GM23338 (cell line): ENCODE results near the gene ZBTB18. TPM values are rescaled to one million over a fixed set of nuclear protein-coding genes. Genes with fewer than 3 reads are reported as not detected.

Source experiments
- ATAC-seq: fragments of 200-7000 bp; cut with Tn5 transposase; 3 replicates; pipeline ENCODE4 v1.9.1; 2020
- DNase-seq: peaks from one replicate; pipeline ENCODE4 v3.0.0-alpha.2; 2015; ENCODE audit warnings: low spot score
- H2AFZ ChIP-seq: fragments of 200-600 bp; sonication (generic); 2 replicates; pipeline ENCODE4 v1.8.0; 2016; ENCODE audit warnings: antibody characterized with exemption, mild to moderate bottlenecking, moderate library complexity
- H3F3A ChIP-seq: fragments of 200-600 bp; sonication (generic); replicated peaks from 2 replicates; pipeline ENCODE4 v1.8.0; 2017; ENCODE audit warnings: antibody characterized with exemption, mixed run types, low read depth
- H3K27ac ChIP-seq: fragments of 200-600 bp; sonication (generic); 2 replicates; pipeline ENCODE4 v1.6.1; 2016; ENCODE audit warnings: low read depth
- H3K27me3 ChIP-seq: fragments of 200-600 bp; sonication (generic); 2 replicates; pipeline ENCODE4 v1.8.0; 2016; ENCODE audit warnings: mild to moderate bottlenecking, mixed run types, moderate library complexity; ENCODE audit not compliant: insufficient read depth
- H3K36me3 ChIP-seq: fragments of 200-600 bp; sonication (generic); 2 replicates; pipeline ENCODE4 v1.8.0; 2016; ENCODE audit warnings: mild to moderate bottlenecking; ENCODE audit not compliant: insufficient read depth
- H3K4me1 ChIP-seq: fragments of 200-600 bp; sonication (generic); 2 replicates; pipeline ENCODE4 v1.8.0; 2016; ENCODE audit warnings: mild to moderate bottlenecking, moderate library complexity; ENCODE audit not compliant: insufficient read depth
- H3K4me2 ChIP-seq: fragments of 200-600 bp; sonication (generic); 2 replicates; pipeline ENCODE4 v1.7.1; 2017; ENCODE audit warnings: mixed run types
- H3K4me3 ChIP-seq: fragments of 200-600 bp; sonication (generic); 2 replicates; pipeline ENCODE4 v1.6.1; 2016; ENCODE audit warnings: mixed run types
- H3K79me2 ChIP-seq: fragments of 200-600 bp; sonication (generic); replicated peaks from 2 replicates; pipeline ENCODE4 v1.8.0; 2017; ENCODE audit warnings: mild to moderate bottlenecking; ENCODE audit not compliant: insufficient read depth
- H3K9me2 ChIP-seq: fragments of 200-600 bp; sonication (generic); 2 replicates; pipeline ENCODE4 v1.8.0; 2017; ENCODE audit not compliant: insufficient read depth
- H4K20me1 ChIP-seq: fragments of 200-600 bp; sonication (generic); replicated peaks from 2 replicates; pipeline ENCODE4 v1.8.0; 2017; ENCODE audit warnings: mild to moderate bottlenecking; ENCODE audit not compliant: insufficient read depth
- H3K27ac Mint-ChIP-seq: 2 replicates; pipeline ENCODE4 v1.8.0; 2020; ENCODE audit warnings: inconsistent platforms, mild to moderate bottlenecking, moderate library complexity, mixed read lengths
- H3K27me3 Mint-ChIP-seq: 3 replicates; pipeline ENCODE4 v1.8.0; 2022; ENCODE audit warnings: low read depth, mild to moderate bottlenecking, moderate library complexity, mixed read lengths, inconsistent platforms; ENCODE audit not compliant: insufficient read depth, poor library complexity
- H3K36me3 Mint-ChIP-seq: 3 replicates; pipeline ENCODE4 v1.8.0; 2021; ENCODE audit warnings: low read depth, mild to moderate bottlenecking, inconsistent platforms, moderate library complexity, mixed read lengths
- H3K4me1 Mint-ChIP-seq: 3 replicates; pipeline ENCODE4 v1.8.0; 2020; ENCODE audit warnings: mild to moderate bottlenecking, inconsistent platforms, mixed read lengths
- H3K4me3 Mint-ChIP-seq: 3 replicates; pipeline ENCODE4 v1.8.0; 2021; ENCODE audit warnings: moderate library complexity, mild to moderate bottlenecking, inconsistent platforms, mixed read lengths
- H3K9me3 Mint-ChIP-seq: 3 replicates; pipeline ENCODE4 v1.8.0; 2020; ENCODE audit warnings: moderate library complexity, mild to moderate bottlenecking, inconsistent platforms, mixed read lengths
- CREB1 ChIP-seq: fragments of 250-450 bp; sonication (Bioruptor Pico); IDR thresholded peaks from 2 replicates; pipeline ENCODE4 v1.5.0; 2020; ENCODE audit warnings: low read depth, mild to moderate bottlenecking, moderate library complexity
- EZH2 ChIP-seq: fragments of 200-600 bp; sonication (generic); IDR thresholded peaks from one replicate; pipeline ENCODE4 v1.8.0; 2017; ENCODE audit warnings: antibody characterized with exemption, mild to moderate bottlenecking, low read depth; ENCODE audit not compliant: unreplicated experiment
- EZH2phosphoT487 ChIP-seq: fragments of 200-600 bp; sonication (generic); IDR thresholded peaks from one replicate; pipeline ENCODE4 v1.8.1; 2018; ENCODE audit warnings: antibody characterized with exemption; ENCODE audit not compliant: unreplicated experiment
- JUNB ChIP-seq: IDR thresholded peaks from one replicate; pipeline ENCODE4 v1.6.1; 2016; ENCODE audit warnings: antibody characterized with exemption; ENCODE audit not compliant: unreplicated experiment
- NANOG ChIP-seq: IDR thresholded peaks from 2 replicates; pipeline ENCODE4 v1.6.1; 2016; ENCODE audit warnings: antibody characterized with exemption, borderline replicate concordance
- POLR2AphosphoS5 ChIP-seq: IDR thresholded peaks from 2 replicates; pipeline ENCODE4 v1.6.1; 2016; ENCODE audit warnings: antibody characterized with exemption, low read depth
- STAT1 ChIP-seq: IDR thresholded peaks from one replicate; pipeline ENCODE4 v1.6.1; 2016; ENCODE audit warnings: antibody characterized with exemption; ENCODE audit not compliant: unreplicated experiment
- ZNF114 ChIP-seq: fragments of 250-450 bp; sonication (Bioruptor Pico); IDR thresholded peaks from 2 replicates; pipeline ENCODE4 v1.5.0; 2020; ENCODE audit warnings: mild to moderate bottlenecking, moderate library complexity
- ZNF331 ChIP-seq: fragments of 250-450 bp; sonication (Bioruptor Pico); IDR thresholded peaks from 2 replicates; pipeline ENCODE4 v1.5.0; 2020; ENCODE audit warnings: low read depth, mild to moderate bottlenecking, moderate library complexity
- polyA plus RNA-seq: library from polyadenylated mRNA; unstranded; fragments of >200 nt; fragmentation: Nextera tagmentation; extraction: Ambion mirVana; gene quantifications from 2 replicates; pipeline ENCODE4 v1.2.1, GENCODE V29; 2016
- total RNA-seq: library from RNA; depleted of rRNA; stranded (reverse); fragments of >200 nt; shearing (Covaris generic); gene quantifications from 2 replicates; pipeline ENCODE4 v1.2.3, GENCODE V29; 2014
- TF ChIP-seq, protein P1 (sequence below): IDR thresholded peaks from one replicate; pipeline ENCODE4 v1.6.1; 2018; ENCODE audit warnings: antibody characterized with exemption; ENCODE audit not compliant: unreplicated experiment
- TF ChIP-seq, protein P2 (sequence below), 2 experiments: fragments of 200-600 bp in 1 of 2; sonication (generic) in 1 of 2; conservative IDR thresholded peaks; 2 replicates each; pipeline versions ENCODE4 v1.5.1 to v1.6.1; 2016 to 2017; ENCODE audit warnings: antibody characterized with exemption in 2 of 2, low read depth in 2 of 2, mild to moderate bottlenecking in 2 of 2, moderate library complexity in 1 of 2
- TF ChIP-seq, protein P3 (sequence below): IDR thresholded peaks from 2 replicates; pipeline ENCODE4 v1.6.1; 2016; ENCODE audit warnings: antibody characterized with exemption
- TF ChIP-seq, protein P4 (sequence below): fragments of 250-450 bp; sonication (Bioruptor Pico); IDR thresholded peaks from 2 replicates; pipeline ENCODE4 v1.5.0; 2020; ENCODE audit warnings: mild to moderate bottlenecking, moderate library complexity

The ZBTB18 gene
- total and polyA plus RNA-seq, 2 experiments from 2014 or later: 5.5 to 12.2 TPM

DNA sequence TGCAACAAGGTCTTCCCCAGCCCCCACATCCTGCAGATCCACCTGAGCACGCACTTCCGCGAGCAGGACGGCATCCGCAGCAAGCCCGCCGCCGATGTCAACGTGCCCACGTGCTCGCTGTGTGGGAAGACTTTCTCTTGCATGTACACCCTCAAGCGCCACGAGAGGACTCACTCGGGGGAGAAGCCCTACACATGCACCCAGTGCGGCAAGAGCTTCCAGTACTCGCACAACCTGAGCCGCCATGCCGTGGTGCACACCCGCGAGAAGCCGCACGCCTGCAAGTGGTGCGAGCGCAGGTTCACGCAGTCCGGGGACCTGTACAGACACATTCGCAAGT lies 3.8 kb downstream of the ZBTB18 start:
- TF ChIP-seq, protein P1, sequence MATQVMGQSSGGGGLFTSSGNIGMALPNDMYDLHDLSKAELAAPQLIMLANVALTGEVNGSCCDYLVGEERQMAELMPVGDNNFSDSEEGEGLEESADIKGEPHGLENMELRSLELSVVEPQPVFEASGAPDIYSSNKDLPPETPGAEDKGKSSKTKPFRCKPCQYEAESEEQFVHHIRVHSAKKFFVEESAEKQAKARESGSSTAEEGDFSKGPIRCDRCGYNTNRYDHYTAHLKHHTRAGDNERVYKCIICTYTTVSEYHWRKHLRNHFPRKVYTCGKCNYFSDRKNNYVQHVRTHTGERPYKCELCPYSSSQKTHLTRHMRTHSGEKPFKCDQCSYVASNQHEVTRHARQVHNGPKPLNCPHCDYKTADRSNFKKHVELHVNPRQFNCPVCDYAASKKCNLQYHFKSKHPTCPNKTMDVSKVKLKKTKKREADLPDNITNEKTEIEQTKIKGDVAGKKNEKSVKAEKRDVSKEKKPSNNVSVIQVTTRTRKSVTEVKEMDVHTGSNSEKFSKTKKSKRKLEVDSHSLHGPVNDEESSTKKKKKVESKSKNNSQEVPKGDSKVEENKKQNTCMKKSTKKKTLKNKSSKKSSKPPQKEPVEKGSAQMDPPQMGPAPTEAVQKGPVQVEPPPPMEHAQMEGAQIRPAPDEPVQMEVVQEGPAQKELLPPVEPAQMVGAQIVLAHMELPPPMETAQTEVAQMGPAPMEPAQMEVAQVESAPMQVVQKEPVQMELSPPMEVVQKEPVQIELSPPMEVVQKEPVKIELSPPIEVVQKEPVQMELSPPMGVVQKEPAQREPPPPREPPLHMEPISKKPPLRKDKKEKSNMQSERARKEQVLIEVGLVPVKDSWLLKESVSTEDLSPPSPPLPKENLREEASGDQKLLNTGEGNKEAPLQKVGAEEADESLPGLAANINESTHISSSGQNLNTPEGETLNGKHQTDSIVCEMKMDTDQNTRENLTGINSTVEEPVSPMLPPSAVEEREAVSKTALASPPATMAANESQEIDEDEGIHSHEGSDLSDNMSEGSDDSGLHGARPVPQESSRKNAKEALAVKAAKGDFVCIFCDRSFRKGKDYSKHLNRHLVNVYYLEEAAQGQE: no peak
- TF ChIP-seq JUNB: no peak
- no peak for TF ChIP-seq EZH2phosphoT487
- TF ChIP-seq CREB1: no peak
- no peak for TF ChIP-seq EZH2
- no peak for TF ChIP-seq NANOG
- TF ChIP-seq, protein P2, sequence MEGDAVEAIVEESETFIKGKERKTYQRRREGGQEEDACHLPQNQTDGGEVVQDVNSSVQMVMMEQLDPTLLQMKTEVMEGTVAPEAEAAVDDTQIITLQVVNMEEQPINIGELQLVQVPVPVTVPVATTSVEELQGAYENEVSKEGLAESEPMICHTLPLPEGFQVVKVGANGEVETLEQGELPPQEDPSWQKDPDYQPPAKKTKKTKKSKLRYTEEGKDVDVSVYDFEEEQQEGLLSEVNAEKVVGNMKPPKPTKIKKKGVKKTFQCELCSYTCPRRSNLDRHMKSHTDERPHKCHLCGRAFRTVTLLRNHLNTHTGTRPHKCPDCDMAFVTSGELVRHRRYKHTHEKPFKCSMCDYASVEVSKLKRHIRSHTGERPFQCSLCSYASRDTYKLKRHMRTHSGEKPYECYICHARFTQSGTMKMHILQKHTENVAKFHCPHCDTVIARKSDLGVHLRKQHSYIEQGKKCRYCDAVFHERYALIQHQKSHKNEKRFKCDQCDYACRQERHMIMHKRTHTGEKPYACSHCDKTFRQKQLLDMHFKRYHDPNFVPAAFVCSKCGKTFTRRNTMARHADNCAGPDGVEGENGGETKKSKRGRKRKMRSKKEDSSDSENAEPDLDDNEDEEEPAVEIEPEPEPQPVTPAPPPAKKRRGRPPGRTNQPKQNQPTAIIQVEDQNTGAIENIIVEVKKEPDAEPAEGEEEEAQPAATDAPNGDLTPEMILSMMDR (conservative IDR thresholded peaks at IDR 0.05; ENCODE audit: low read depth in 2 of 2): no peak
- no peak for TF ChIP-seq STAT1
- TF ChIP-seq ZNF114 (CRISPR knock-in tag): no peak
- TF ChIP-seq, protein P3, sequence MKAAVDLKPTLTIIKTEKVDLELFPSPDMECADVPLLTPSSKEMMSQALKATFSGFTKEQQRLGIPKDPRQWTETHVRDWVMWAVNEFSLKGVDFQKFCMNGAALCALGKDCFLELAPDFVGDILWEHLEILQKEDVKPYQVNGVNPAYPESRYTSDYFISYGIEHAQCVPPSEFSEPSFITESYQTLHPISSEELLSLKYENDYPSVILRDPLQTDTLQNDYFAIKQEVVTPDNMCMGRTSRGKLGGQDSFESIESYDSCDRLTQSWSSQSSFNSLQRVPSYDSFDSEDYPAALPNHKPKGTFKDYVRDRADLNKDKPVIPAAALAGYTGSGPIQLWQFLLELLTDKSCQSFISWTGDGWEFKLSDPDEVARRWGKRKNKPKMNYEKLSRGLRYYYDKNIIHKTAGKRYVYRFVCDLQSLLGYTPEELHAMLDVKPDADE: no peak
- TF ChIP-seq ZNF331: no peak
- TF ChIP-seq POLR2AphosphoS5: no peak
- TF ChIP-seq, protein P4, sequence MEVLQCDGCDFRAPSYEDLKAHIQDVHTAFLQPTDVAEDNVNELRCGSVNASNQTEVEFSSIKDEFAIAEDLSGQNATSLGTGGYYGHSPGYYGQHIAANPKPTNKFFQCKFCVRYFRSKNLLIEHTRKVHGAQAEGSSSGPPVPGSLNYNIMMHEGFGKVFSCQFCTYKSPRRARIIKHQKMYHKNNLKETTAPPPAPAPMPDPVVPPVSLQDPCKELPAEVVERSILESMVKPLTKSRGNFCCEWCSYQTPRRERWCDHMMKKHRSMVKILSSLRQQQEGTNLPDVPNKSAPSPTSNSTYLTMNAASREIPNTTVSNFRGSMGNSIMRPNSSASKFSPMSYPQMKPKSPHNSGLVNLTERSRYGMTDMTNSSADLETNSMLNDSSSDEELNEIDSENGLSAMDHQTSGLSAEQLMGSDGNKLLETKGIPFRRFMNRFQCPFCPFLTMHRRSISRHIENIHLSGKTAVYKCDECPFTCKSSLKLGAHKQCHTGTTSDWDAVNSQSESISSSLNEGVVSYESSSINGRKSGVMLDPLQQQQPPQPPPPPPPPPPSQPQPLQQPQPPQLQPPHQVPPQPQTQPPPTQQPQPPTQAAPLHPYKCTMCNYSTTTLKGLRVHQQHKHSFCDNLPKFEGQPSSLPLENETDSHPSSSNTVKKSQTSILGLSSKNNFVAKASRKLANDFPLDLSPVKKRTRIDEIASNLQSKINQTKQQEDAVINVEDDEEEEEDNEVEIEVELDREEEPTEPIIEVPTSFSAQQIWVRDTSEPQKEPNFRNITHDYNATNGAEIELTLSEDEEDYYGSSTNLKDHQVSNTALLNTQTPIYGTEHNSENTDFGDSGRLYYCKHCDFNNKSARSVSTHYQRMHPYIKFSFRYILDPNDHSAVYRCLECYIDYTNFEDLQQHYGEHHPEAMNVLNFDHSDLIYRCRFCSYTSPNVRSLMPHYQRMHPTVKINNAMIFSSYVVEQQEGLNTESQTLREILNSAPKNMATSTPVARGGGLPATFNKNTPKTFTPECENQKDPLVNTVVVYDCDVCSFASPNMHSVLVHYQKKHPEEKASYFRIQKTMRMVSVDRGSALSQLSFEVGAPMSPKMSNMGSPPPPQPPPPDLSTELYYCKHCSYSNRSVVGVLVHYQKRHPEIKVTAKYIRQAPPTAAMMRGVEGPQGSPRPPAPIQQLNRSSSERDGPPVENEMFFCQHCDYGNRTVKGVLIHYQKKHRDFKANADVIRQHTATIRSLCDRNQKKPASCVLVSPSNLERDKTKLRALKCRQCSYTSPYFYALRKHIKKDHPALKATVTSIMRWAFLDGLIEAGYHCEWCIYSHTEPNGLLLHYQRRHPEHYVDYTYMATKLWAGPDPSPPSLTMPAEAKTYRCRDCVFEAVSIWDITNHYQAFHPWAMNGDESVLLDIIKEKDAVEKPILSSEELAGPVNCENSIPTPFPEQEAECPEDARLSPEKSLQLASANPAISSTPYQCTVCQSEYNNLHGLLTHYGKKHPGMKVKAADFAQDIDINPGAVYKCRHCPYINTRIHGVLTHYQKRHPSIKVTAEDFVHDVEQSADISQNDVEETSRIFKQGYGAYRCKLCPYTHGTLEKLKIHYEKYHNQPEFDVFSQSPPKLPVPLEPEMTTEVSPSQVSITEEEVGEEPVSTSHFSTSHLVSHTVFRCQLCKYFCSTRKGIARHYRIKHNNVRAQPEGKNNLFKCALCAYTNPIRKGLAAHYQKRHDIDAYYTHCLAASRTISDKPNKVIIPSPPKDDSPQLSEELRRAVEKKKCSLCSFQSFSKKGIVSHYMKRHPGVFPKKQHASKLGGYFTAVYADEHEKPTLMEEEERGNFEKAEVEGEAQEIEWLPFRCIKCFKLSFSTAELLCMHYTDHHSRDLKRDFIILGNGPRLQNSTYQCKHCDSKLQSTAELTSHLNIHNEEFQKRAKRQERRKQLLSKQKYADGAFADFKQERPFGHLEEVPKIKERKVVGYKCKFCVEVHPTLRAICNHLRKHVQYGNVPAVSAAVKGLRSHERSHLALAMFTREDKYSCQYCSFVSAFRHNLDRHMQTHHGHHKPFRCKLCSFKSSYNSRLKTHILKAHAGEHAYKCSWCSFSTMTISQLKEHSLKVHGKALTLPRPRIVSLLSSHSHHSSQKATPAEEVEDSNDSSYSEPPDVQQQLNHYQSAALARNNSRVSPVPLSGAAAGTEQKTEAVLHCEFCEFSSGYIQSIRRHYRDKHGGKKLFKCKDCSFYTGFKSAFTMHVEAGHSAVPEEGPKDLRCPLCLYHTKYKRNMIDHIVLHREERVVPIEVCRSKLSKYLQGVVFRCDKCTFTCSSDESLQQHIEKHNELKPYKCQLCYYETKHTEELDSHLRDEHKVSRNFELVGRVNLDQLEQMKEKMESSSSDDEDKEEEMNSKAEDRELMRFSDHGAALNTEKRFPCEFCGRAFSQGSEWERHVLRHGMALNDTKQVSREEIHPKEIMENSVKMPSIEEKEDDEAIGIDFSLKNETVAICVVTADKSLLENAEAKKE (CRISPR knock-in tag): no peak
- Mint-ChIP-seq H3K27ac (no peak overlapping the region), H3K4me1 (peaks cover 7% of the 10 kb centered on the region; the same call in 2 of the 3 replicates), H3K36me3 (peaks cover 4% of the 10 kb centered on the region), H3K27me3 (peaks cover 12% of the 10 kb centered on the region), H3K9me3 (no peaks in the 10 kb centered on the region), H3K4me3 (no peak overlapping the region)
- Histone ChIP-seq H3K27me3 (peaks cover 8% of the 10 kb centered on the region), H3F3A (no peaks in the 10 kb centered on the region), H4K20me1 (peaks cover 18% of the 10 kb centered on the region; the same call in 1 of the 2 replicates), H3K36me3 (no peaks in the 10 kb centered on the region), H3K4me1 (peaks cover 37% of the 10 kb centered on the region), H3K79me2 (peaks cover 50% of the 10 kb centered on the region), H3K4me3 (no peak overlapping the region), H3K9me2 (no peaks in the 10 kb centered on the region), H3K4me2 (no peak overlapping the region), H2AFZ (no peak overlapping the region), H3K27ac (no peak overlapping the region)
- ATAC-seq: no peak
- no peak for DNase-seq
